ENCODE data around the gene SFRP5.
A peak's percentile ranks its signal among the peaks of the same experiment; 100 is the strongest.

SFRP5 gene

DNA sequence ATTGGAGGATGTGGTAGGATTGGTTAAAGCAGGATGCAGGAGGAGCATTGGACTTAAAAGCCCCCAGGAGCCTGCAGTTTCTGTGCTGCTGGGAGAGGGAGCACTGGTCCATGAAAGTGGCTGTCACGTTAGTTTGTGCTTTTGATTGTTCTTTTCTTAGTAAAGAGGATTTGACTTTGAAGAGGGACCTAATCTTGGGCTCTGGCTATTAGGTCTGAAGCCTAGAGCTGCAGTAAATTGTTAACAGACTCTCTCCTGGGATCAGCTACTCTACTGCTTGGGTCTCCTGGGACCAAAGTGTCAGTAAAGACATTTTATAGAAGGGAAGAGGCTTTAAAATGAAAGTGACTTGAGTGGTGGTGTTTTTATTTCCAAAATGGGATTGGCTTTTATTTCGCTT is 31.2 kb downstream of the SFRP5 start:
- peaks cover 13 to 44% (median 39%) of the 10 kb centered on the region in 5 donors for H3K36me3 ChIP-seq (ENCODE audit: control insufficient read depth in 5 of 5, insufficient read depth in 5 of 5, low read length in 5 of 5)
- no peak overlapping the region for H3K4me3 ChIP-seq (ENCODE audit: low read depth in 1 of 5, low read length in 5 of 5)
- no peak overlapping the region for H3K9ac ChIP-seq (ENCODE audit: low read length in 5 of 5)
- H3K27me3 ChIP-seq (ENCODE audit: control insufficient read depth in 5 of 5, insufficient read depth in 4 of 5, low read length in 5 of 5) = no peaks in the 10 kb centered on the region
- peaks cover 3 to 33% (median 17%) of the 10 kb centered on the region in 5 donors for H3K4me1 ChIP-seq (ENCODE audit: control insufficient read depth in 5 of 5, insufficient read depth in 5 of 5, low read length in 5 of 5)
- H3K9me3 ChIP-seq (ENCODE audit: control insufficient read depth in 5 of 5, low read length in 5 of 5) = no peaks in the 10 kb centered on the region
- no peak overlapping the region for H3K27ac ChIP-seq (ENCODE audit: low read depth, low read length)

DNA sequence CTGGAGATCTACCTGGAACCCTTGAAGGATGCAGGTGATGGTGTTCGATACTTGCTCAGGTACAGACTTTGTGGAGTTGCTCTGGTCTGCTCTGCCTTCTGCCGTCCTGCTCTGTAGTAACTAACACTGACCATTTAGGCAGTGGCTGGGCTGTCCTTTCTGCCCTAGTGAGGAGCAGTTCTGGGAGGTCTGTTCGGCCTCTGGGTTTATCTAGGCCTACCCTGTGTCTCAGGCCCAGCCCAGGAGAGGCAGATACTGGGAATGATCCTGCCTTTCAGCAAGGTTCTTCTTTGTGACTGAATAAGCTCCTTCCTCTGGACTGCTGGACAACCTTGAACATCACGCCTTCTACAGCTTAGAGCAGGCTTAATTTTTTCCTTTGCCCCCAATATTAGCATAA is 33.2 kb downstream of the SFRP5 start:
- H3K4me1 ChIP-seq (ENCODE audit: control insufficient read depth in 5 of 5, insufficient read depth in 5 of 5, low read length in 5 of 5) = peaks cover 3 to 33% (median 17%) of the 10 kb centered on the region in 5 donors
- H3K4me3 ChIP-seq (ENCODE audit: low read depth in 1 of 5, low read length in 5 of 5) = peak overlapping the region in 1 of 5 donors; percentile 95
- no peaks in the 10 kb centered on the region for H3K27me3 ChIP-seq (ENCODE audit: control insufficient read depth in 5 of 5, insufficient read depth in 4 of 5, low read length in 5 of 5)
- H3K36me3 ChIP-seq (ENCODE audit: control insufficient read depth in 5 of 5, insufficient read depth in 5 of 5, low read length in 5 of 5) = peaks cover 10 to 25% (median 24%) of the 10 kb centered on the region in 5 donors
- no peaks in the 10 kb centered on the region for H3K9me3 ChIP-seq (ENCODE audit: control insufficient read depth in 5 of 5, low read length in 5 of 5)
- no peak overlapping the region for H3K27ac ChIP-seq (ENCODE audit: low read depth, low read length)
- peak overlapping the region in 2 of 5 donors; percentile 11 to 24 for H3K9ac ChIP-seq (ENCODE audit: low read length in 5 of 5)

DNA sequence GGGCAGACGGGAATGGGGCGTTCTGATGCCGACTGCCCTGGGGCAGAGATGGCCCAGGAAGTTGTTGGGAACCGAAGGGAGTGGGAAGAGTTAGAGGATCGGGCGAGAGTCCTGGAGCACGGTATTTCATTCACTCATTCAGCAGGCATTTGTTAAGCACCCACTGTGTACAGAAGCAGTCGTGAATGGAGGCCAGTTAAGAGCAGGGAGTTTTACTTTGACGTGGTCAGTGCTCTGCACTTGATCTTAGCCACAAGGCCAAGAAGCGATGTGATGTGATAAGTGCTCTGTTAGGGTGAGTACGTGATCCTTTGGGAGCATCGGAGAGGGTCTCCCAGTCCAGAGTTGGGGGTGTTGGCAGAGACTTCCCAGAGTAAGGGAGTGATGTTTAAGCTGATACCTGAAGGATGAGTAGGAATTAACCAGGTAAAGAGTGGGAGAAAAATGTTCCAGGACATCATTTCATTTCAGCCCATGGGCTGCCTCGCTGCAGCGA is 34.0 kb downstream of the SFRP5 start:
- Histone ChIP-seq H3K9me3 (ENCODE audit: control insufficient read depth in 5 of 5, low read length in 5 of 5) (no peaks in the 10 kb centered on the region), H3K27ac (ENCODE audit: low read depth, low read length) (peak overlapping the region; percentile 89), H3K36me3 (ENCODE audit: control insufficient read depth in 5 of 5, insufficient read depth in 5 of 5, low read length in 5 of 5) (peaks cover 8 to 17% (median 16%) of the 10 kb centered on the region in 5 donors), H3K9ac (ENCODE audit: low read length in 5 of 5) (peak overlapping the region; percentile 84 to 99 (median 96)), H3K4me3 (ENCODE audit: low read depth in 1 of 5, low read length in 5 of 5) (peak overlapping the region; percentile 88 to 96 (median 91)), H3K4me1 (ENCODE audit: control insufficient read depth in 5 of 5, insufficient read depth in 5 of 5, low read length in 5 of 5) (peaks cover 3 to 25% (median 17%) of the 10 kb centered on the region in 5 donors), H3K27me3 (ENCODE audit: control insufficient read depth in 5 of 5, insufficient read depth in 4 of 5, low read length in 5 of 5) (no peaks in the 10 kb centered on the region)

DNA sequence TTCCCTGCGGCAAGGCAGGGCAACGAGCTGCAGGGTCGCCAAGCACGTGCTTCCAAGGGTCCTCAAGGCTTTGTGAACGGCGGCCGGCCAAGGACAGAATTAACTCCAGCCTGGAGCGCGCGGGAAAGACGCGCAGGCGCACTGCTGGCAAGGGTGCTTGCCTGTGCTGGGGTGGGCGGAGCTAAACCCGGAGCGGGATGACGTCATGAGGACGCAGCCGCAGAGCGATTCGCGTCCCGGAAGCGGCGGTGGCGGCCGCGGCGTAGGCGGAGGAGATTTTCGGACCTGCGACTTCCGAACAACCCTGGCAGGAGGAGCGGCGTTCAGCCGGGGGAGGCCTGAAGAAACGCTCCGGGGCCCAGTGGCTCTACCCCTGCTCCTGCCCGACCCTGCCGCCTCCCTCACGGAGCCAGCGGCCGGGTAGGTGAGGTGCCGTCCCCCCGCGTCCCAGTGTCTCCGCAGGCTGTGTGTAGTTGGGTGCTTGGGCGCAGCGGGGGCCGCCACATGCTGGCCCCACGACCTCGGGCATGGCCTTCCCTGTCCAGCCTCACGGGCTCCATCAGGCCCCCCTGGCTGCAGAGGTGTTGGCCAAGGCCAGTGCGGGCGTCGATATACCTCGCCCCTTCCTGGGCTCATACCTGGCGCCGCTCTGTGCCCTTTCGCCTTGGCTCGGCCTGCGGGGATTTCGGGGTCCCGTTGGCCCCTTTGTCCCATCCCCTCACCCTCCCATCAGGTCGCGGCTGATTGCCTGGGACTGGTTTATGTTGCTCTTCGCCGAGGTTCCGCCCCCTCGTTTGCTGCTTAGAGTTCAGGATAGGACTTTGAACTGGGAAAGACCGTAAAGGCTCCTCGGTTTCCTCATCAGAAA is 34.7 kb downstream of the SFRP5 start, which contains the start of gene ZFYVE27:
Gene ZFYVE27, plus strand, starts transcription at position 227 of the 868 bp plus-strand sequence. CDS start 1,350 bp downstream, outside the sequence.
- no peaks in the 10 kb centered on the region for H3K9me3 ChIP-seq (ENCODE audit: control insufficient read depth in 5 of 5, low read length in 5 of 5)
- H3K9ac ChIP-seq (ENCODE audit: low read length in 5 of 5) = peak within 1 kb of the TSS; percentile 84 to 99 (median 96)
- H3K4me1 ChIP-seq (ENCODE audit: control insufficient read depth in 5 of 5, insufficient read depth in 5 of 5, low read length in 5 of 5) = peaks cover 3 to 24% (median 17%) of the 10 kb centered on the region in 5 donors
- peak within 1 kb of the TSS; percentile 88 to 96 (median 91) for H3K4me3 ChIP-seq (ENCODE audit: low read depth in 1 of 5, low read length in 5 of 5)
- H3K36me3 ChIP-seq (ENCODE audit: control insufficient read depth in 5 of 5, insufficient read depth in 5 of 5, low read length in 5 of 5) = peaks cover 7 to 16% (median 15%) of the 10 kb centered on the region in 5 donors
- H3K27ac ChIP-seq (ENCODE audit: low read depth, low read length) = peak within 1 kb of the TSS; percentile 89
- no peaks in the 10 kb centered on the region for H3K27me3 ChIP-seq (ENCODE audit: control insufficient read depth in 5 of 5, insufficient read depth in 4 of 5, low read length in 5 of 5)

DNA sequence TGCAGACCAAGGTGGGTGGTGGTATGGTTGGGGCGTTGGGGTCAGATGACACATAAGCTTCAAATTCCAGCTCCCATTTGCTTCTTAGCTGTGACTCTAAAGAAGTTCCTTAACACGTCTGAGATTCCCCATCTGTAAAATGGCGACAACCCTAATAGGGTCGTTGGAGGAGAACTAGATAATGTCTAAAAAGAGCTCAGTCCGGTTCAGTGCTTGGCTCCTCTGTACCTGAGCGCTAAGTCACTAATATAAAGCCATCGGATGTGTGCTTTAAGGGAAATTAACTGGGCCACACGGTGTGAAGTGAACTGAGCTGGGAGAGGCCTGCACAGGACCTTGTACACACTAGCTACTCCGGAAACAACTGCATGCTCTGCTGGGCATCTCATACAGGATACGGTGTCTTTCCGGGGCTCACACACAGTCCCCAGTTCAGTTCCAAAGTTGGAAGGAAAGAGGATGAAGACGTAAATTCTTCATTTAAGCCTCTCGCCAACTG is 35.3 kb downstream of the SFRP5 start:
- peaks cover 3 to 24% (median 17%) of the 10 kb centered on the region in 5 donors for H3K4me1 ChIP-seq (ENCODE audit: control insufficient read depth in 5 of 5, insufficient read depth in 5 of 5, low read length in 5 of 5)
- H3K36me3 ChIP-seq (ENCODE audit: control insufficient read depth in 5 of 5, insufficient read depth in 5 of 5, low read length in 5 of 5) = peaks cover 7 to 16% (median 12%) of the 10 kb centered on the region in 5 donors
- peak overlapping the region in 2 of 5 donors; percentile 95 to 96 for H3K9ac ChIP-seq (ENCODE audit: low read length in 5 of 5)
- no peak overlapping the region for H3K27ac ChIP-seq (ENCODE audit: low read depth, low read length)
- H3K27me3 ChIP-seq (ENCODE audit: control insufficient read depth in 5 of 5, insufficient read depth in 4 of 5, low read length in 5 of 5) = no peaks in the 10 kb centered on the region
- peak overlapping the region; percentile 42 to 96 (median 91) for H3K4me3 ChIP-seq (ENCODE audit: low read depth in 1 of 5, low read length in 5 of 5)
- H3K9me3 ChIP-seq (ENCODE audit: control insufficient read depth in 5 of 5, low read length in 5 of 5) = no peaks in the 10 kb centered on the region

DNA sequence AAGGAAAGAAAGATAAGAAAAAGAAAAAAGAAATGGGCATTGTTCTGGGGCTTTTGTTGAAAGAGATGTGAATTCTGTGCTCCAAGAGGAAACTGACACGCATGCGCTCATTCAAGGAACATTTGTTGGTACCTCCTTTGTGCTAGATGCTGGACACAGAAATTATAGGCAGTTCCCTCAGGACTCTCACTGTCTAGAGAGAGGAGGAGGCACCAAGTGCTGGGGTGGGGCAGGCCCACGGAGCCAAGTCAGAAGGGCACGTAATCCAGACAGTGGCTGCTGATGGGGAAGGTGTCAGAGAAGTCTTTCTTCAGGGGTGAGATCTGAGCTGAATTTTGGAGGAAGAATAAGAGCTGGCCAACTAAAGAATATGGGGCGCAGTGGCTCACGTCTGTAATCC is 37.8 kb downstream of the SFRP5 start:
- H3K27me3 ChIP-seq (ENCODE audit: control insufficient read depth in 5 of 5, insufficient read depth in 4 of 5, low read length in 5 of 5) = no peaks in the 10 kb centered on the region
- no peak overlapping the region for H3K9ac ChIP-seq (ENCODE audit: low read length in 5 of 5)
- H3K27ac ChIP-seq (ENCODE audit: low read depth, low read length) = no peak overlapping the region
- peaks cover 0 to 2% (median 0%) of the 10 kb centered on the region in 5 donors for H3K36me3 ChIP-seq (ENCODE audit: control insufficient read depth in 5 of 5, insufficient read depth in 5 of 5, low read length in 5 of 5)
- no peak overlapping the region for H3K4me3 ChIP-seq (ENCODE audit: low read depth in 1 of 5, low read length in 5 of 5)
- peaks cover 3 to 24% (median 17%) of the 10 kb centered on the region in 5 donors for H3K4me1 ChIP-seq (ENCODE audit: control insufficient read depth in 5 of 5, insufficient read depth in 5 of 5, low read length in 5 of 5)
- no peaks in the 10 kb centered on the region for H3K9me3 ChIP-seq (ENCODE audit: control insufficient read depth in 5 of 5, low read length in 5 of 5)

DNA sequence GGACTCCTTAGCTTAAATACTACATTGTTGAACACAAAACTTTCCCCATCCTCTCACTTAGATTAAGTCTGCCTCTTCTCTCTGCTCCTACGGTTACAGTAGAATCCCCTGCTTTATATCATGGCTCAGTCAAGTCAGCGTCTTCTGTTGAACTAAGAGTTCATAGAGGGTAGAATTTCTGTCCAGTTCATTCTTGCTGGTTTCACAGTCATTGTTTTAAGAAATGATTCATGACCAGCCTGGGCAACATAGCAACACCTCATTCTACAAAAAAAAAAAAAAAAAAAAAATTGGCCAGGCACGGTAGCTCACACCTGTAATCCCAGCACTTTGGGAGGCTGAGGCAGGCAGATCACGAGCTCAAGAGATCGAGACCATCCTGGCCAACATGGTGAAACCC is 38.5 kb downstream of the SFRP5 start:
- no peaks in the 10 kb centered on the region for H3K9me3 ChIP-seq (ENCODE audit: control insufficient read depth in 5 of 5, low read length in 5 of 5)
- no peaks in the 10 kb centered on the region for H3K27me3 ChIP-seq (ENCODE audit: control insufficient read depth in 5 of 5, insufficient read depth in 4 of 5, low read length in 5 of 5)
- H3K27ac ChIP-seq (ENCODE audit: low read depth, low read length) = no peak overlapping the region
- no peak overlapping the region for H3K9ac ChIP-seq (ENCODE audit: low read length in 5 of 5)
- peaks cover 3 to 18% (median 13%) of the 10 kb centered on the region in 5 donors for H3K4me1 ChIP-seq (ENCODE audit: control insufficient read depth in 5 of 5, insufficient read depth in 5 of 5, low read length in 5 of 5)
- no peak overlapping the region for H3K4me3 ChIP-seq (ENCODE audit: low read depth in 1 of 5, low read length in 5 of 5)
- H3K36me3 ChIP-seq (ENCODE audit: control insufficient read depth in 5 of 5, insufficient read depth in 5 of 5, low read length in 5 of 5) = no peaks in the 10 kb centered on the region

DNA sequence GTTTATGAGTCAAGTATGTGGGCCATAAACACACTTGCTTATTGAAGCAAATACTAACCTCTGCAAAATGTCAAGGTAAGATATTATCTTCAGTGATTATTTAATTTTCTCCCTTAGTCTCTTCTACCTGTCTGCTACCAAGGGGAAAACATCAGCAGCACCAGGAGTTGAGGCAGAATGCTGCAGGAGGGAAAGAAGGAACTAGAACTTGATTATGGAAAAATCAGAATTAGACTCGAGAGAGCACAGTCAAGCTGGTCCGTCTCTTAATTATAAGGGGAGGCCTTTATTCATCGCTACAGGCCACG is 39.8 kb downstream of the SFRP5 start:
- no peaks in the 10 kb centered on the region for H3K9me3 ChIP-seq (ENCODE audit: control insufficient read depth in 5 of 5, low read length in 5 of 5)
- no peak overlapping the region for H3K27ac ChIP-seq (ENCODE audit: low read depth, low read length)
- no peak overlapping the region for H3K4me3 ChIP-seq (ENCODE audit: low read depth in 1 of 5, low read length in 5 of 5)
- H3K4me1 ChIP-seq (ENCODE audit: control insufficient read depth in 5 of 5, insufficient read depth in 5 of 5, low read length in 5 of 5) = peaks cover 0 to 9% (median 6%) of the 10 kb centered on the region in 5 donors
- no peaks in the 10 kb centered on the region for H3K27me3 ChIP-seq (ENCODE audit: control insufficient read depth in 5 of 5, insufficient read depth in 4 of 5, low read length in 5 of 5)
- no peak overlapping the region for H3K9ac ChIP-seq (ENCODE audit: low read length in 5 of 5)
- H3K36me3 ChIP-seq (ENCODE audit: control insufficient read depth in 5 of 5, insufficient read depth in 5 of 5, low read length in 5 of 5) = no peaks in the 10 kb centered on the region

DNA sequence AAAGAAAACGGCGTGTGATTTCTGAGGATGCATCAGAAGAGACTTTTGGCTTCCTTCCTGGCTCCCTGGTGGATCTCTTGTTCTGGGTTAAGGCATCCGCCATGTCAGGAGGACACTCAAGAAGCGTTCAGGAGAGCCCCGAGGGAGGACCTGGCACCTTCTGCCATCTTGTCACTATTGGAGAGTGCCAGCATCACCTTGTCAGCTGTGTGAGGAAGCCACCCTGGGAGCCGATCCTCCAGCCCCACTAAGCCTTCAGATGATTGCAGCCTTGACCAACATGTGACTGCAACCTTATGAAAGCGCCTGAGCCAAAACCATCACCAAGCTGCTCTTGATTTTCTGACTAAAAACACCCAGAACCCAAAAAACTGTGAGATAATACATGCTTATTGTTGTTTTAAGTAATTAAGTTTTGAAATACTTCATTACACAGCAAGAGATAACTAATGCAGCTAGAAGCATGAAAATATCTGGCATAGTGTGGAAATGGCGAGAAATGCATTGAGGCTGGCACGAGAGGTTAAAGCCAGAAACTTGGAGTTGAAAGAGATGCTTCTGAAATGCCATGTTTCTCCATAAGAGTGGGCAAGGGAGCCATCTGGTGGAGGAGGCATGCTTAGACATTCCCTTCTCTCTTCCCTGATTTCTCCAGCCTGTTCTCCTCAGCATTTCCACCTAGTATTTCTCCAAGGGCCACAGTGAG is 40.3 kb downstream of the SFRP5 start:
- no peaks in the 10 kb centered on the region for H3K27me3 ChIP-seq (ENCODE audit: control insufficient read depth in 5 of 5, insufficient read depth in 4 of 5, low read length in 5 of 5)
- H3K27ac ChIP-seq (ENCODE audit: low read depth, low read length) = no peak overlapping the region
- no peaks in the 10 kb centered on the region for H3K9me3 ChIP-seq (ENCODE audit: control insufficient read depth in 5 of 5, low read length in 5 of 5)
- no peak overlapping the region for H3K9ac ChIP-seq (ENCODE audit: low read length in 5 of 5)
- no peak overlapping the region for H3K4me3 ChIP-seq (ENCODE audit: low read depth in 1 of 5, low read length in 5 of 5)
- H3K4me1 ChIP-seq (ENCODE audit: control insufficient read depth in 5 of 5, insufficient read depth in 5 of 5, low read length in 5 of 5) = peaks cover 0 to 10% (median 7%) of the 10 kb centered on the region in 5 donors
- H3K36me3 ChIP-seq (ENCODE audit: control insufficient read depth in 5 of 5, insufficient read depth in 5 of 5, low read length in 5 of 5) = no peaks in the 10 kb centered on the region
